Activated CD4-positive, alpha-beta T cell treated with anti-CD3 and anti-CD28 coated beads, Interleukin-2, Interleukin-6, amounts not matched to agents 100 ng/mL and 50 ng/mL, durations not matched to agents 16 hours and 8 hours (primary cell): ENCODE measurements around the gene PSMC1.

ENCODE experiments used
- DNase-seq: peaks from one replicate; pipeline ENCODE4 v3.0.0-alpha.2; 2020

Gene PSMC1

DNA sequence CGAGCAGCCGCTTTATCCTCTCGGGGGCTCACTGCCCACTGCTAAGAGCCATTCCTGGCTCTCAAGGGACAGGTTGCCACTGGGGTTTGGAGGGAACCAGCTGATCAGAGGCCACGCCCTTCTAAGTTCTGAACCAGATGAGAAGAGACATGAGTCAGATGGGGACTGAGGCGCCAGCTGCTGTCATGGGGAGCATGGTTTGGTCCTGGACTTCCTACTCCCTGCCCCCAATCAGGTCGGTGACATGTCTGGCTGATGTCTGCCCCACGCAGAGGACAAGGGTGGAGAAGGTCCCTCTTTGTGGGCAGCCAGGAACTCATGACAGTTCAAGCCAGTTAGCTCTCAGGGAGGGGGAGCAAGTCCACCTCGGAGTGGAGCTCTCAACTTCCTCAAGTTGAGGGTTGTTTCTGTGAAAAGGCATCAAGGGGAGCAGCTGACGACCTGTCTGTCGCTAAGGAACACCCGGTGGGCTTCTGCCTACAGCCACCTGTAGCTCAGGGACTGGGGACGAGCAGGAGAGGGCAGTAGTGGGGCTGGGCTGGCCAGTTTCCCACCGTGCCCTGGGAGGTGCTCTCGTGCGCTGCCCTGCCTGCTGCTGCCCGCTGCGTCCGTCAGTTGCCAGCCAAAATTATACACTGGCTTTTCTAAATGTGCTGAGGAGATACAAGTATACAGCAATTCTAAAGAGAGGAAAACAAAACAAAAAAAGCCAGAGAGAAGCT, 20.5 kb downstream of the PSMC1 start:
- peak; percentile 27 for DNase-seq

DNA sequence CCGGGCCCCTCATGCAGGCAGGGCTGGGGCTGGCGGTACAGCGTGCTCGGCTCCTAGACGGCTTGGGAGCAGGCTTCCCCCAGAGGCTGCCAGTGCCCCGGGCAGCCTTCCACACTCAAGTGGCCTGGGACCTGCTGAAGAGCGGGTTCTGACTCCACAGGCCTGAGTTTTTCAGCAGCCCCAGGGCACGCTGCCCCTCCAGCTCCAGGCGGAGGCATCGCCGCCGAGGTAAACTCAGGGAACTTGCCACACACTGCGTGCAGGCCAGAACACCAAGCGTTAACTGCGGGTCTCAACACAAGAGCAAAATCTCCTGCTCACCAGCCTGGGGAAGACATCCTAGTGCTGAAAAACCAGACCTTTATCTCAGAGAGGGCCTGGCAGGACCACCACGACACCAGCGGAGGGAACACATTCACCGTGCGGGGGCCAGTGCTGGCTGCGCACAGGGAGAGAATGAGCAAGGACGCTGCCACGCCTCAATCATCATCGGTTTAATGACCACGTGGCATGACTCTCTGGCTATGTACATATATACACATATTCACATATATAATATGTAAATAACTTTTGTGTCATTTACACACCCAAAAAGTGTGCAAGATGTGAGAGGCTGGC, 21.3 kb downstream of the PSMC1 start:
- DNase-seq: no peak

DNA sequence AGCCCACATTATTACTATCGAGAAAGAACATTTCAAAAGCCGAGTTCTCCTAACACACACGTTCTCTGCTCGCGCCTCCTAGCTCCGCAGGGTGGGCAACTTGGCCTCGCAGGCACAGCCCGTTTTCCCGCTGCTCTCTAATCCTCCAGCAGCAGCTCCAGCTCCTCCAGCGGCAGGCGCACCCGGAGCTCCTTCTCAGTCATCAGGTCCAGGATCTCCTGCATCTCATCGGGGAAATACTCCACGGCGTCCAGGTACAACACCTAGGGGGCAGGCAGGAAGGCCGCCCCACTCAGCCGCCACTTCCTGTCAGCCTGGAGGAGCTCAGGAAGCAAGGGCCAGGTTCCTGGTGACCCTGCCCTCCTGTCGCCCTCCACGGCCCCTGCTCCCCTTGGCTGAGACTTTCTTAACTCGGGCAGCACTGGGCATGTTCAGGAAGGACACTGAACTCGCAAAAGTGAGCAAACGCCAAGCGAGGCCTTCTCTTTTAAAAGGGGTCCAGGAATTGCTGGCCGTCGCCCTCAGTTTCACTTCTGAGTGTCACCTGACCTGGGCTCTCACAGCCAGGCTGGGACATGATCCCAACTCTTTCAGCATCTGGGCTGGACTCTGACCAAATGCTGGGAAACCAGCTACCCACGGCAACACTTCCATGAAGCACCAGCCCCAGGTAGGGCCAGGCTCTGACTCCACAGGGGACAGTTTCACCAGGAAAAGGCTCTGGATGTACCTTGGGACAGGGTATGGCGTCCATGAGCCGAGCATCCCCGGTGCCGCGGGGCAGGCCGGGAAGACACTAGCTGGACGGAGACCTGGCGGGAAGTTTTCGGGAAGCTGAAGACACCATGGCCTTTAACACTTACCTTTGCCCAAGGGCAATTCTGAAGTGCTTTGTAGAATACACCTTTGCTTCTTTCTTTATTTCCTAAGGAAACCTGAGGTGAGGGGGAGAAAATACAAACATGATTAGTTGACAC, 22.1 kb downstream of the PSMC1 start:
- DNase-seq: no peak

GRCh38 chr14:90280096-90280495, 23.7 kb downstream of the PSMC1 start:
- DNase-seq: no peak

GRCh38 chr14:90281261-90281660, 24.9 kb downstream of the PSMC1 start:
- no peak for DNase-seq

DNA sequence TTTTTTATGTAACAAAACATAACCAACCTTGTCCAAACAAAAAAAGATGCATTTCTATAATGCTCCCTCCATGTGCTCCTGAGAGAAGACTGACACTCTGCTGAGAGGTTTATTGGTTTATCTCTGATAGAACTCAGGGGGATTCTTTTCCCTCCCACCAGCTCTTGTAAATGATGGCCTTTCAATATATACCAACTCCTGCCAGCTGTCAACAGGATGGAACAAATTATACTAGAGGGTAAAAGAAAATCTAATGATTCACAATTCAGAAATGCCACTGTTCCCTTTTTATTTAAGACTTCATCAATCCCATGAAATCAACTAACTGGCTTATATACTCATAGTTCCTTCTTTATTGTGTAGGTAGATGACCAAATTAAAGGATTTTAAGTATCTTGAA, 25.4 kb downstream of the PSMC1 start:
- no peak for DNase-seq

GRCh38 chr14:90287791-90288190, 31.4 kb downstream of the PSMC1 start:
- DNase-seq: no peak

DNA sequence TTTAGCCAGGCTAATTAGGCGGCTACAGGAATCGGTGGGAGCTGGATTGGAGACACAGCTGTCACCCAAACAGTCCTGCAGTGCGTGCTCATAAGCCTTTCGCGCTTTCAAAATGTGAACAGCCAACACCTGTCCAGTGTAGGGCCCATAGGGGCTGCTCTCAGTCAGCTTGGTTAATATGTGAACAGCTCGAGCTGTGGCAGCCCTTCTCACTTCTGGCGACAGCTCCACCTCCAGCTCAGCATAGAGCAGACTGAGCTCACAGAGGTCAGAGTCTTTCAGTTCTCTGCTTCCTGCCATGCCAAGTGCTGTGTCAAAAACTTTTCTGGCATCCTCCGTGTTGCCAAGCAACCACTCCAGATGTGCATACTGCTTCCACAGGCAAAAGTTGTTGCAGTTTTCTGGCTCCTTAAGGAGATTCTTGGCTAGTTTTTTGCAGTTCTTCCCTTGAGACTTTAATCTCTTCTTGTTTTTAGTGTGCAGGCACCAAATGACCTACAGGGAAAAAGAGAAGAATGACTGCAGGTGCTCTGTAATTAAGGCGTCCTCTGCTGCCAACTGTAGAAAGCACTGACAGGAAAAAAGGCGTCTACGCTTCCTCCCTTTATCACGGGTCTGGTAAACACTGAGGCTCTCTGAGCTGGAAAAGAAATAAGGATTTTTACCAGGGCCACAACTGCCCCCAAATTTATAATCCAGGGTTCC, 32.5 kb downstream of the PSMC1 start:
- no peak for DNase-seq

GRCh38 chr14:90290337-90291011, 34.1 kb downstream of the PSMC1 start:
- DNase-seq: no peak

DNA sequence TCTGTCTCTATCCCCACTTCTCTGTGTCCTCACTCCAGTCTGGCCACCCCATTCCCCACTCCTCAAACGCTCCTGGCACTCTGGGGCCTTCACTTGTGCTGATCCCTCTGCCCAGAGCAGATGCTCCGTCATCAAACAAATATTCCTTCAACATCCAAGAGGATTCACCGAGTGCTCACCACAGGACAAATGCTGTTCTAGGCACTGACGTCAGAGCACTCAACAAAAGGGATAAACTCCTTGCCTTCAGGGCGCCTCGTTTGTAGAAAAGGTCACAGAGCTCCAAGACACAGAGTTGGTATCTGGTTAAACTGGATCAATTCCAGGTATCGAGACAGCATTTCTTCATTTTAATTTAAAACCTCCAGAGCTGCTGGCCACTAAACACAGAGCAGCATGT, 35.3 kb downstream of the PSMC1 start:
- DNase-seq: no peak

- no peak for DNase-seq
Measured at GRCh38 chr14:90293766-90294730, 37.7 kb downstream of the PSMC1 start.

- DNase-seq: no peak
Measured at GRCh38 chr14:90294872-90295271, 38.5 kb downstream of the PSMC1 start.

- DNase-seq: no peak
Measured at GRCh38 chr14:90295870-90296516, 39.6 kb downstream of the PSMC1 start.

DNA sequence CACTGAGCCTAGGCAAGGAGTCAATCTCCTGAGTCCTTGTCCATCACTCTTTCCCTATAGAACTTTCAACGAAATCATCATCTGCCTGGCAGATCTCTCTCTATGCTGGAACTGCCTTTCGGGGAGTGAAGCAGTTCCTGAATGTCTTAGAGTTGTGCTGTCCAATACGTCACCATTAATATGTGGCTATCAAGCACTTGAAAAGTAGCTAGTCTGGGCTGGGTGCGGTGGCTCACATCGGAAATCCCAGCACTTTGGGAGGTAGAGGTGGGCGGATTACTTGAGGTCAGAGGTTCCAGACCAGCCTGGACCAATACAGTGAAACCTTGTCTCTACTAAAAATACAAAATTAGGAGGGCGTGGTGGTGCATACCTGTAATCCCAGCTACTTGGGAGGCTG, 40.3 kb downstream of the PSMC1 start:
- no peak for DNase-seq

DNA sequence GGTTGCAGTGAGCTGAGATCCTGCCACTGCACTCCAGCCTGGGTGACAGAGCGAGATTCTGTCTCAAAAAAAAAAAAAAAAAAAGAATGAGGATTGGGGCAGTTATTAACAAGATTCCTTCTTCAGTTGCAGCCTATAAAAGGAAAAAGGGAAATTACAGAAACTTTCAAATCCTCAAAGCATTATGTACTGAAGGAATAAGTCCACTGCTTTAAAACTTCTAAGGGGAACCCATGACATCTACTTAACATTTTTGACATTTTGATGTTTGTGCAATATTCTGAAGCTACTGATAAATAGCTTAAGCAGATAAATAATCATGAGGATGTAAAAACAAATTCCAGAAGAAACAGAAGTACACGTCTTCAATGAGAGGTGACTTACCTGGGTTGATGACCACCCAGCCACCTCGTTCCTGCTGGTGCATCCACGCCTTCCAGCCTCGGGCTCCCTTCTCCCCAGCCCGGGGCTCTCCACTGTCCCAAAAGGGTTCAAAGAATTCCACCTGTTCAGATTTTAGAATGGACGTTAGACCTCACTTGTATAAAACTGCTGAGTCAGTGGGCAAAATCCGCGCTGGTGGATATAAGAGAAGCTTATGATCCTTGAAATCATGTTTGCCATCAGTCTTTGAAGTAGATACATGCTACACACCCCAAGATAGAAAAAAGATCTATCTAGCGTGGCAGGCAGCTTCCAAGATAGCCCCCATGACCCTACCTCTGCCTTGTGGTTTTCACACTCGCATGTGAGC, 41.7 kb downstream of the PSMC1 start:
- DNase-seq: no peak

- DNase-seq: no peak
Measured at GRCh38 chr14:90299408-90299807, 43.1 kb downstream of the PSMC1 start.

DNA sequence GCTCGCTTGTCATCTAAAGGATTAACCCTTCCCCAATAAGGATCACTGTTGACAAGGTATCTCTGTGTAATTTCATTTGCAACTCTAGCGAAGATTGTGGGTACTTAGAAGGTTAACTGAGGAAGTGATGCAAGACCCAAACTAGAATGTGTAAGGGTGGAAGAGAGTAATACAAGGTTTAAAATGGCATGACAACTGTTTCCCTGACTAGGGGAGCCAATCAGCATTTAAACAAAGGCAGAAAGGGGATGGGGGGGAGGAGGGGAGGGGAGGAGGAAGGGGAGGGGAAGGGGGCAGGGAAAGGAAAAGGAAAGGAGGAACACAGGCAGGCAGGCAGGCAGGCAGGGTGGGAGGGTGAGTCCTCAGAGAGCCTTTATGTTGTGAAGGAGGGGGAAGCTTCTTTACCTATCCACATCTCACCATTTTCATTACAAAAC, 44.3 kb downstream of the PSMC1 start:
- DNase-seq: no peak

DNA sequence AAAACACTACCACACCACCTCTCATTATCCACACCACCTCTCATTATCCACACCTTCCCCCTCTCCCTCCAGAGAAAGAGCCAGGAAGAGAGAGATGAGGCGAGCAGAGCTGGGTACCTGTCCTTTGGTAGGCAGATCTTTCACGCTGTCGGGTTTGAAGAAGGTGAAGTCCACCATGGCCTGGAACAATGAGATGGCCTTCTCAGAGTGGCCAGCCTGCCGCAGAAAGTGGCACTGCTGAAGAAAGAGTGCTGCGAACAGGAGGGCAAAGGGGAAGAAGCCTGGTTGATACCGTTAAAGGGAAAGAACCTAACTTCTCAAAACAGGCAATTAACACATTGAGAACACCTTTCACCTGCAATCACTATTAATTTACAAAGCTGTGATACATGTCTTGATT, 44.8 kb downstream of the PSMC1 start:
- DNase-seq: no peak

DNA sequence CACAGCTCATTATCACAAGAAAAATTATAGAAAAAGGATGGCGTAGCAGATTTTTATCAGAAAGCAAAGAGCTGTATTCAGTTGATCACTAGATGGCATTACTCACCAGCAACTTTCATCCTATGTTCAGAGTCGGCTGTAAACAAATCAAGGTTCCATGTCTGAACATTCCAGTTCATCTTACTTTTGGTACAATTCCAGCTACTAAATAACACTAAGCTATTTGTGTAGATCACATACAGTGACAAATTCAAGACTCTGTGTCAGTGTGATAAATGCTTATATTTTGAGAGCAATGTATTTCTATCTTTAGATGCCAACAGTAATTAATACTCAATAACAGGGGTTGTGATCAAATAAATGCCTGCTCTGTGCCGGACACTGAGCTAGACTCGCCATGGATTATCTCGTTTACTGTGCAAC, 45.3 kb downstream of the PSMC1 start:
- peak; percentile 5 for DNase-seq
